Measurements from ENCODE around the gene AP3B1.
"Not testable (repeated sequence)": the region's sequence is repeated elsewhere in the genome, so short reads cannot be mapped to it uniquely, and the experiment has no call there.

The AP3B1 gene

DNA sequence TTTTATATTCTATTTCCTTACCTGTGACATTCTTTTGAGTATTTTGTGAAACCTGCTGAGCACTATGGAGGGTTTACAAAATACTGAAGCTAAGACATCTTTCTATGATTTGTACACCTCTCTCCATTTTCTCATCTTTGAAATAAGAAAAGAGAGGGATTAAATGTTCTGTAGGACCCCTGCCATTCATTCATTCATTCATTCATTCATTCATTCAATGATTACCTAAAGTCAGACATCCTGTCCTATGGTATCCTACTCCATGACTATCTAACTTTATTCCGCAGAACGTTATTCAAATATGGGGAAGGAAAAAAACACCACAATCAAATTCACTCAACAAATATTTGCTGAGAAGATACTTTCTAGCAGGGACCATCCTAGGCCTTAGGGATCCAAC is 51.4 kb downstream of the AP3B1 start:
- DNase-seq (ENCODE audit: low read depth in 3 of 3) = no peak

DNA sequence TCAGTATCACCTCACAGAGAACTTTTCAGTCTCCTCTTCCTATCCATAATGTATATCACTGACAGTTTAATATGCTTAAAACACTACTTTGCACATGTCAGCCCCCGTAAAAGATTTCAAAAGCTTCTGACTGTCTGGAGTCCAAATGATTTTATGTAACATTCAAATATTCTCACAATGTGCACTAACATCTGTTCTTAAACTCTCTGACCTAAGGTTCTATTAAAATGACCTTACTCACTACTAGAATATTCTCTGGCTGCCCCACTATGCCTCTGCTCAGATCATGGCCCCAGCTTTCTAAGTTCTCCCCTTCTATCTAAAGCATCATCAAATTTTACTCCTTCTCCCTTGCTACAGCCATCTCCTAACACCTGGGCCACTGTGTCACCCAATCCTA is 52.5 kb downstream of the AP3B1 start:
- DNase-seq (ENCODE audit: low read depth in 3 of 3) = no peak

- DNase-seq (ENCODE audit: low read depth in 3 of 3) = no peak
Observed at GRCh38 chr5:78237911-78238310, 56.6 kb downstream of the AP3B1 start.

- no peak for DNase-seq (ENCODE audit: low read depth in 3 of 3)
Observed at GRCh38 chr5:78236046-78236445, 58.5 kb downstream of the AP3B1 start.

- DNase-seq (ENCODE audit: low read depth in 3 of 3) = no peak
Observed at GRCh38 chr5:78235289-78235688, 59.2 kb downstream of the AP3B1 start.

- DNase-seq (ENCODE audit: low read depth in 3 of 3) = no peak
Observed at GRCh38 chr5:78234804-78235203, 59.7 kb downstream of the AP3B1 start.

DNA sequence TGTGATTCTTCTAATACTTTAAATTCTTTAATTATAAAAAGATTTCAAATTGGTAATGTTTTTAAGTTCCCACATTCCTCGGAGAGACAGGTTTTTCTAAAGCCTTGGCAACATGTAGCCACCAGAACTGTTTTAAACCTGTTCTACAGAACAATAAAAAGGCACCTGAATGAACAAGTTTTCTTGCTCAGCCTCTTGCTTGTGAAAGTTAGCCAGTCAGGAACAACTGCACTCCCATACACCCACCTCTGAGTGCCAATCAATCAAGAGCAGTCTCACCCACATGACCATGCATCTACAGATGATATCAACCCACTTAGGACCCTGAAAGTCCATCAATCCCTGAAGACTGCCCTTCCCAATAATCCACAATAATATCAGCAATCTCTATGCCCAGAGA is 62.3 kb downstream of the AP3B1 start:
- DNase-seq (ENCODE audit: low read depth in 3 of 3) = no peak

DNA sequence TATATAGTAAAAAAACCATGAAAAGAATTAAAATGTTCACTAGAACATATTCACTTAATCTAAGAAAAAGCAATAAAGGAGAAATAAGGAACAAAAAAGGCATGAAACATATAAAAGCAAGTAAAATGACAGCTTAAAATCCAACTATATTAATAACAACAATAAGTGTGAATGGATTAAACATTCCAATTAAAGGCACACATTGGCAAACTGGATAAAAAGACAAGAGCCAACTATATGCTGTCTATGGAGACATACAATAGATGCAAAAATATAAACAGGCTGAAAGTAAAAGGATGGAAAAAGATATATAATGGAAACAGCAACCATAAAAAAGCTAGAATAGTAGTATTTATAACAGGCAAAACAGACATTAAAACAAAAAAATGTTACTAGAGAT is 70.1 kb downstream of the AP3B1 start:
- no peak for DNase-seq (ENCODE audit: low read depth in 3 of 3)

- DNase-seq (ENCODE audit: low read depth in 3 of 3) = no peak
Observed at GRCh38 chr5:78221964-78222451, 72.5 kb downstream of the AP3B1 start.

GRCh38 chr5:78221467-78221866 is 73.0 kb downstream of the AP3B1 start:
- DNase-seq (ENCODE audit: low read depth in 3 of 3) = no peak

GRCh38 chr5:78215972-78216371 is 78.5 kb downstream of the AP3B1 start:
- no peak for DNase-seq (ENCODE audit: low read depth in 3 of 3)

GRCh38 chr5:78215565-78215964 is 78.9 kb downstream of the AP3B1 start:
- no peak for DNase-seq (ENCODE audit: low read depth in 3 of 3)

DNA sequence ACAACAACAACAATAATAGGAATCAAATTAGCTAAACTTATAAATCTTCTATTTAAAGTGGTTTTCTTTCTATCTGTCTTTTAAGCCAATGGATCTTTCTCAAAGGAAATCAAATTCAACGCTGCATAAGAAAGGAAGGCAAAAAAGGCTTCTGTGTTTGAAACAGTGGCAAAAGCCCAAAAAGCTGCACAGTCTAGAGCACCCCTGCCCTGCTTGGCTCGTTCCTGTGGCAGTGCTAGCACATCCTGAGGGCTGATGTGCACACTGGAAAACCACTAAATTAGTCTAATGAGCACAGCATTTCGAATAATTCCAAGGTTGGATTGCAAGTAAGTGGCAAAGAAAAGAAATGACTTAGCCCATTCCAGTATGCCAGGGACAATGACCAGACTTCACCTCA is 80.7 kb downstream of the AP3B1 start:
- no peak for DNase-seq (ENCODE audit: low read depth in 3 of 3)

- DNase-seq (ENCODE audit: low read depth in 3 of 3) = no peak
Observed at GRCh38 chr5:78211052-78211451, 83.4 kb downstream of the AP3B1 start.

DNA sequence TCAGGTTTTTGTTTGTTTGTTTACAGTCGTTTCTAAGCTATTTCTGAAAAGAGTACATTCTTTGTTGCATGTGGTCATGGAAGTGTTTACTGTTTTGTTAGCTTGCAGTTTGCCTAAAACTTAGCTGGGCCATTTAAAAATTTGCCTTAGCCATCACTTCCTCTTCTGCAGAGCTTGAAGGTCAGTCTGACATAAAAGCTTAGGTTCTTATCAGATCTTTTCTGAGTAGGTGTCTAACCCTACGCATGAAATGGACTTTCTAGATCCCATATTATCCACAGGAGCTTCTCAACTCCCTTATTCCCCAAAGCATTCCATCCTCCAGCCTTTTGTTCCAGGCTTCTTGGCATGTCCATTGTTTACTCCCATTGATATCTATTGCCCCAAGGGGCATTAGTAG is 90.3 kb downstream of the AP3B1 start:
- no peak for DNase-seq (ENCODE audit: low read depth in 3 of 3)

- no peak for DNase-seq (ENCODE audit: low read depth in 3 of 3)
Observed at GRCh38 chr5:78203815-78204214, 90.7 kb downstream of the AP3B1 start.

GRCh38 chr5:78190402-78190801 is 104.1 kb downstream of the AP3B1 start:
- DNase-seq (ENCODE audit: low read depth in 3 of 3) = no peak

GRCh38 chr5:78188681-78189080 is 105.8 kb downstream of the AP3B1 start:
- not testable (repeated sequence) for DNase-seq (ENCODE audit: low read depth in 3 of 3)

DNA sequence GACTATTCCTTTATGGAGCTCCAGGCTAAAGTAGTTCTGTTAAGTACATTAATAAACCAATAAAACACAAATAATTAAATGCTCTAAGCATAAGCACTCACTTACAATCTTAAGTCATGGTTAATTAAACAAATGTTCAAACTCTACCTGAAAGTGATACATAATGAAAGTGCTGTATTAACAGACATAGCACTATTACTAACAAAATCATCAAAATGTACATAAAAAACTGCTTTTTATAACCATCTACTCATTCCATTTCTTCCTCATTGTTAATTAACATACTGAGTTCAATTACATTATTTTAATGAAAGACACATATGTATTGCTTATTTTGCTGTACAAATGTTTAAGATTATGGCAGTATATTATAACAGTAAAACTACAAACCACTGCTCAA is 107.3 kb downstream of the AP3B1 start:
- DNase-seq (ENCODE audit: low read depth in 3 of 3) = no peak

DNA sequence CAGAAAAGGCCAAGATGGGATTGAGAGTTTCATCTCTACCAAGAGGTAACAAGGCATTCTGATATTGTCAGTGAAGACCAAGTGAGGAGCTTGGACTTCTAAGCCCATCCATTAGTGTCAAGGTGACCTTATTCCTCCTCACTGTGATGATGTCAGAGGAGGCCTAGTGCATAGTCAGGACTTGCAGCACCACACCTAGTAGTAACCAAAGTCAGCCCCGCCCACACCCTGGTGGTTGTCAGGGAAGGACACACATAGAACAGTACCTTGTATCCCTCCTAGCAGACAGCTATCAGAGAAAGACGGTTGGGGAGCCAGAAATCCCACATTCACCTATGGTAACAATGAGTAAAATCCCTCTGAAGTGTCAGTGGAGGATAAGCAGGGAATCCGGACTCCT is 111.7 kb downstream of the AP3B1 start:
- peak in 1 of 3 experiments; percentile 3 for DNase-seq (ENCODE audit: low read depth in 3 of 3)

- DNase-seq (ENCODE audit: low read depth in 3 of 3) = no peak
Observed at GRCh38 chr5:78178356-78178755, 116.1 kb downstream of the AP3B1 start.

- not testable (repeated sequence) for DNase-seq (ENCODE audit: low read depth in 3 of 3)
Observed at GRCh38 chr5:78170335-78170734, 124.2 kb downstream of the AP3B1 start.

DNA sequence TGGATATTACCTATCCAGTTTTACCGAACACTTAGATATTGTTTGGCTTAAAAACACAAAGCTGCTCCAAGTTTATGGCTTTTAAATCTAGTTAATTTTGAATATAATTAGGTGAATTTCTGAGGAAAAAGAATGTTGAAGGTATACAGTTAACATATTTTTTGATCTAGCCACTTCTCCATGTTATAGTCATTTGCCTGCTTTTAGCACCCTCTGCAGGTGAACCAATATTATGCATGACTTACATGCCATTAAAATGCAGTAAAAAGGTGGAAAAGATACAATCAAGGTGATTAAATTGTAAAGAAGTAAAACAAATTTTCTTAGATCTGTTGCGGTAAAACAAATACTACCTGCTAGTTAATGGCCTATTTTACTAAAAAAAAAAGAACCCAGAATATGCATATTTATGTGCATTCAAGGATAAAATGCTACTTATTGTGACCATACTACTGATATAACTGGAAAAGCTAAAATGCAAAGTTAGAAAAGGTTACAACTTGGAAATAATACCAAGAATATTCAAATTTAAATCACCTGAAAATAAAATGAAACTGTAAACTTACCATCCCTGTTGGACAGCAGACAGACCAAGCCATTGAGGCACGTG is 132.1 kb downstream of the AP3B1 start:
- no peak for DNase-seq (ENCODE audit: low read depth in 3 of 3)

DNA sequence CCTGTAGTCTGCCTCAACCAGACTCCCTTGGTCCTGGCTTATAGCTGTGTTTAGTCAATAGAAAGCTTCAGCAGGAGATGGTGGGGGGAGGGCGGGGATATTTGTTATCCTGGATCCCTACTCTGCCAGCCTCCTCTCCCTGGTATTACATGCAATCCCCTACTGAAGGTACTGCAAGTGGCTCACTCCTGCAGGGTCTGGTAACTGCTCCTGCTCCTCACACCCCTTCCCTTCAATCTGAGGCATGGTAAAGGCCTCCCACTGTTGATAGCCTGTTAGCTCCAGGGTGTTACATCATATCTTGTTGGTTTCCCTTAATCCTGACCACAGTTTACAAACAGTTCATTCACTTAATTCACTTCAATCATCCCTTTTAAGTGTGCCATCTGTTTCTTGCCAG is 137.5 kb downstream of the AP3B1 start:
- DNase-seq (ENCODE audit: low read depth in 3 of 3) = no peak
